Stomach (tissue), 9 donors: Measurements from ENCODE around the gene SCAMP2. TPM values are rescaled to one million over a fixed set of nuclear protein-coding genes. Genes with fewer than 3 reads are reported as not detected.
A peak's percentile ranks its signal among the peaks of the same experiment; 100 is the strongest.

ENCODE experiments used
- DNase-seq, 2 donors: peaks; one replicate each; pipeline versions ENCODE4 v3.0.0 to v3.0.0-alpha.2; 2013 to 2019
- H3K27ac ChIP-seq, 5 donors: fragments of 200-600 bp in 4 of 5; sonication (generic) in 4 of 5; one replicate each; pipeline ENCODE4 v1.5.1; 2013 to 2019; ENCODE audit warnings: mild to moderate bottlenecking in 1 of 5, moderate library complexity in 1 of 5
- H3K27me3 ChIP-seq, 3 donors: fragments of 200-600 bp; sonication (generic); one replicate each; pipeline ENCODE4 v1.5.1; 2017 to 2019; ENCODE audit warnings: mixed run types in 1 of 3
- H3K36me3 ChIP-seq, 4 donors: fragments of 200-600 bp; sonication (generic); 1 replicate in 3 of 4; 2 replicates in 1 of 4; pipeline ENCODE4 v1.5.1; 2016 to 2019
- H3K4me1 ChIP-seq, 4 donors: fragments of 200-600 bp; sonication (generic); one replicate each; pipeline ENCODE4 v1.5.1; 2016 to 2019
- H3K4me3 ChIP-seq, 4 donors: fragments of 200-600 bp; sonication (generic) in 3 of 4; one replicate each; pipeline ENCODE4 v1.5.1; 2016 to 2019; ENCODE audit warnings: mild to moderate bottlenecking in 1 of 4
- H3K9me3 ChIP-seq, 4 donors: fragments of 200-600 bp; sonication (generic); one replicate each; pipeline ENCODE4 v1.5.1; 2016 to 2019
- CTCF ChIP-seq, 7 experiments: fragments of 450-650 bp in 4 of 7; fragments of 200-600 bp in 3 of 7; sonication (generic) in 3 of 7; IDR thresholded peaks; one replicate each; pipeline ENCODE4 v1.5.1; 2016 to 2019; ENCODE audit warnings: antibody characterized with exemption in 7 of 7, control low read depth in 2 of 7, mild to moderate bottlenecking in 1 of 7
- EP300 ChIP-seq: sonication (generic); formaldehyde crosslinking; IDR thresholded peaks from one replicate; pipeline ENCODE4 v1.6.1; 2017; ENCODE audit warnings: antibody characterized with exemption
- POLR2A ChIP-seq, 4 donors: fragments of 450-650 bp; IDR thresholded peaks; one replicate each; pipeline ENCODE4 v1.6.1; 2016; ENCODE audit warnings: antibody characterized with exemption in 4 of 4, control low read depth in 2 of 4, mild to moderate bottlenecking in 1 of 4, moderate library complexity in 1 of 4
- POLR2AphosphoS5 ChIP-seq, 3 donors: sonication (generic); formaldehyde crosslinking; IDR thresholded peaks; one replicate each; pipeline ENCODE4 v1.6.1; 2016; ENCODE audit warnings: antibody characterized with exemption in 3 of 3
- WGBS, 5 donors: extraction: QIAGEN DNeasy Blood & Tissue Kit in 3 of 5; methylation state at CpG; one replicate each; pipeline versions ENCODE4 v1.1.5 to v1.1.7; 2013 to 2018; 5-methylcytosine and 5-hydroxymethylcytosine counted together
- intact Hi-C: fragments of 100-400 bp; cut with DNase I; formaldehyde crosslinking; loops from one replicate; pipeline ENCODE4 v1.15.1; 2023; ENCODE audit warnings: low total_unique reads
- polyA plus RNA-seq, 3 donors: library from polyadenylated mRNA; stranded (reverse); fragments of 200-250 nt; gene quantifications; one replicate each; pipeline ENCODE4 v1.2.3, GENCODE V29; 2013
- total RNA-seq, 5 donors: library from RNA; depleted of rRNA; stranded (reverse); fragments of >200 nt; gene quantifications; one replicate each; pipeline versions ENCODE4 v1.1.0 to v1.2.3, GENCODE V29; 2014 to 2016
- donor health status: healthy with polysubstance abuse.
- donor health status: Bipolar disorder and iron deficiency.
- donor health status: healthy.

Gene SCAMP2
- total and polyA plus RNA-seq, 8 donors = 16.8 to 134 (median 38.9) TPM

GRCh38 chr15:74856537-74856936 lies 16.6 kb downstream of the SCAMP2 start:
- Histone ChIP-seq H3K4me3 (no peak overlapping the region), H3K9me3 (no peaks in the 10 kb centered on the region), H3K27me3 (no peaks in the 10 kb centered on the region), H3K4me1 (peaks cover 35 to 43% (median 38%) of the 10 kb centered on the region in 4 donors), H3K27ac (peak overlapping the region in 1 of 5 donors; percentile 34), H3K36me3 (peaks cover 27 to 43% (median 33%) of the 10 kb centered on the region in 4 donors)
- 98 to 100% (median 100%) methylated on average over 1 of the region's 1 CpG for WGBS, 5 donors
- intact Hi-C loops = no loop called here
- TF ChIP-seq POLR2AphosphoS5 (IDR thresholded peaks at IDR 0.05) = no peak
- TF ChIP-seq POLR2A (IDR thresholded peaks at IDR 0.05) = no peak
- no peak for TF ChIP-seq CTCF (IDR thresholded peaks at IDR 0.05)
- no peak for TF ChIP-seq EP300
- no peak for DNase-seq

GRCh38 chr15:74855857-74856256 lies 17.3 kb downstream of the SCAMP2 start:
- Histone ChIP-seq H3K4me1 (peaks cover 35 to 43% (median 38%) of the 10 kb centered on the region in 4 donors), H3K27me3 (no peaks in the 10 kb centered on the region), H3K4me3 (no peak overlapping the region), H3K9me3 (no peaks in the 10 kb centered on the region), H3K36me3 (peaks cover 34 to 50% (median 38%) of the 10 kb centered on the region in 4 donors), H3K27ac (no peak overlapping the region)
- no peak for DNase-seq
- intact Hi-C loops = no loop called here
- 76 to 100% (median 94%) methylated on average over 2 of the region's 2 CpGs for WGBS, 5 donors
- no peak for TF ChIP-seq EP300
- no peak for TF ChIP-seq CTCF (IDR thresholded peaks at IDR 0.05)
- TF ChIP-seq POLR2AphosphoS5 (IDR thresholded peaks at IDR 0.05) = no peak
- no peak for TF ChIP-seq POLR2A (IDR thresholded peaks at IDR 0.05)

GRCh38 chr15:74854453-74855022 lies 18.6 kb downstream of the SCAMP2 start:
- H3K27ac ChIP-seq = no peak overlapping the region
- WGBS, 5 donors = 94 to 96% (median 95%) methylated on average over 11 to 13 of the region's 13 CpGs
- H3K27me3 ChIP-seq = no peaks in the 10 kb centered on the region
- TF ChIP-seq POLR2AphosphoS5 (IDR thresholded peaks at IDR 0.05) (no peak), CTCF (IDR thresholded peaks at IDR 0.05) (no peak), POLR2A (IDR thresholded peaks at IDR 0.05) (no peak), EP300 (no peak)
- H3K4me3 ChIP-seq = no peak overlapping the region
- no peak for DNase-seq
- H3K36me3 ChIP-seq = peaks cover 46 to 63% (median 51%) of the 10 kb centered on the region in 4 donors
- peaks cover 28 to 34% (median 30%) of the 10 kb centered on the region in 4 donors for H3K4me1 ChIP-seq
- no peaks in the 10 kb centered on the region for H3K9me3 ChIP-seq
- intact Hi-C loops = no loop called here

- Histone ChIP-seq H3K9me3 (no peaks in the 10 kb centered on the region), H3K4me3 (no peak overlapping the region), H3K36me3 (peaks cover 63 to 80% (median 77%) of the 10 kb centered on the region in 4 donors), H3K4me1 (peaks cover 3 to 20% (median 12%) of the 10 kb centered on the region in 4 donors), H3K27me3 (no peaks in the 10 kb centered on the region), H3K27ac (no peak overlapping the region)
- WGBS, 5 donors = 83 to 92% (median 90%) methylated on average over 7 of the region's 7 CpGs
- DNase-seq = no peak
- no peak for TF ChIP-seq CTCF (IDR thresholded peaks at IDR 0.05)
- TF ChIP-seq EP300 = no peak
- TF ChIP-seq POLR2AphosphoS5 (IDR thresholded peaks at IDR 0.05) = no peak
- no peak for TF ChIP-seq POLR2A (IDR thresholded peaks at IDR 0.05)
- intact Hi-C loops = no loop called here
These were observed 21.2 kb downstream of the SCAMP2 start for GRCh38 chr15:74851960-74852359.
